ENCODE measurements around the gene PNMA8A.

PNMA8A gene

GRCh38 chr19:46450737-46451136 lies 20.6 kb downstream of the PNMA8A start:
- DNase-seq (ENCODE audit: extremely low spot score), result no peak
- no peak for TF ChIP-seq CTCF (IDR thresholded peaks at IDR 0.05; ENCODE audit: control extremely low read depth, extremely low read depth, low read depth, missing control alignments)
- POLR2A ChIA-PET, result no interaction called here
- CTCF ChIA-PET, result no interaction called here

DNA sequence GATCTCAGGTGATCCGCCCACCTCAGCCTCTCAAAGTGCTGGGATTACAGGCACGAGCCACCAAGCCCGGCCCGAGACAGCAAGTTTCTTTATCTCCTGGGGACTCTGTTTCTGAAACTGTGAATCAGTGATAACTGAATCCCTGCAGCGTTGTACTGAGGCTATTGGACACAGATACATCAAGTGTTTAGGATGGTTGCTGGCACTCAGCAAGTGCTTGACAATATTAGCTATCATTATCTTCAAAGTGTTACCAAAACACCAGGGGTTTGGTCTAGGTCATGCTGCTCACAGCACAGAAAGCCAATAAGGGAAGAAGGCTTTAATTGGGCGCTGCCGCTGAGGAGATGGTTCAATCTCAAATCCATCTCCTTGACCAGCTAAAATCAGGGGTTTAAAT lies 22.1 kb downstream of the PNMA8A start:
- no peak for TF ChIP-seq CTCF (IDR thresholded peaks at IDR 0.05; ENCODE audit: control extremely low read depth, extremely low read depth, low read depth, missing control alignments)
- ChIA-PET CTCF (interaction anchor here (1.5 kb wide), 1 partner anchor 53 kb away, joined by 4 read pairs; no protein-coding TSS in a partner anchor), POLR2A (no interaction called here)
- DNase-seq (ENCODE audit: extremely low spot score), result no peak

DNA sequence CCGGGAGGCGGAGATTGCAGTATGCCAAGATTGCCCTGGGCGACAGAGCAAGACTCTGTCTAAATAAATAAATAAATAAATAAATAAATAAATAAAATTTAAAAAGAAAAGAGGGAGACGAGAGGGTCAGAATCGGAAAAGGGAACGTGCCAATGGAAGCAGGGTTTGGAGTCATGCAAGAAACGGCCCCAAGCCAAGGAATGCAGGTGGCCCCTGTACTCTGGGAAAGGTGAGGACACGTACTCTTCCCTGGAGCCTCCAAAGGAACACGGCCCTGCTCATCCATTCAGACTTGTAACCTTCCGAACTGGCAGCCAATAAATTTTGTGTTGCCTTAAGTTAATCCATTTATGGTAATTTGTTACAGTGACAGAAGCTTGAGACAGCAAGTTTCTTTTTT lies 22.8 kb downstream of the PNMA8A start:
- POLR2A ChIA-PET, result no interaction called here
- no peak for DNase-seq (ENCODE audit: extremely low spot score)
- no peak for TF ChIP-seq CTCF (IDR thresholded peaks at IDR 0.05; ENCODE audit: control extremely low read depth, extremely low read depth, low read depth, missing control alignments)
- CTCF ChIA-PET, result interaction anchor here (1.5 kb wide), 1 partner anchor 53 kb away, joined by 4 read pairs; no protein-coding TSS in a partner anchor

DNA sequence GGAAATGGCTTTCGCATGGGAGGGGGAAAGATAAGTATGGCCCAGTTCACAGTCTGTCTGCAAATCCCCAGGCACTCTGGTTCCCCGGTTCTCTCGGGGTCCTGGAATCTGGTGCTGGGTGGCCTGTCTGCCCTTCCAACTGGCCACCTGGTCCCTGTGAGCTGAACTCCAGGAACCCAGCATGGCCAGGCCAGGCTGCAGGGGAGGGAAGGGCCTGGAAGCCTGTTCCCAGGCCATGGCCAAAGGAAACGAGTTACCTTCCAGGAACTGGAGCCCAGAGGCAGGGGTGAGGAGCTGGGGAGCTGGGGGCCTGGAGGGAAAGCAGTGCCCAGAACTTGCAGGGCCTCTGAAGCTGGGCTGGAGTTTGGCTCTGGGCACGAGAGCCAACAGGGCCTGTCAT lies 23.5 kb downstream of the PNMA8A start:
- CTCF ChIA-PET, result interaction anchor here (0.7 to 1.6 kb wide), 2 partner anchors 30 to 50 kb away, joined by 3 read pairs; no protein-coding TSS in a partner anchor
- no peak for TF ChIP-seq CTCF (IDR thresholded peaks at IDR 0.05; ENCODE audit: control extremely low read depth, extremely low read depth, low read depth, missing control alignments)
- POLR2A ChIA-PET, result no interaction called here
- no peak for DNase-seq (ENCODE audit: extremely low spot score)

DNA sequence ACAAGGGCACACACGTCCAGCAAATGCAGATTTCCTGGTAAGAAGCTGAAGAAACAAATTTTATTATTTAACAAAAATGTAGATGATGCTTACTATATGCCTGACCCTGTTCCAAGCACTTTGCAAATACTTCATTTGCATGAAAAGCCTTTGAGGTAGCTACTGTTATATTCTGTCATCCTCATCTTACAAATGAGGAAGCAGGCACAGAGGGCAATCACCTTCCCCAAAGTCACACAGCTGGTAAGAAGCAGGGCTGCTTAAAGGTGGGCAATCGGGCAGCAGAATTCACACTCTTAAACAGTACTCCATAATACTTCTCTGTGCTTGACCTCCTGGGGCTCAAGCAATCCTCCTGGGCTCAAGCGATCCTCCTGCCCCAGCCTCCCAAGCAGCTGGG lies 24.4 kb downstream of the PNMA8A start:
- no peak for DNase-seq (ENCODE audit: extremely low spot score)
- POLR2A ChIA-PET, result no interaction called here
- no peak for TF ChIP-seq CTCF (IDR thresholded peaks at IDR 0.05; ENCODE audit: control extremely low read depth, extremely low read depth, low read depth, missing control alignments)
- CTCF ChIA-PET, result interaction anchor here (1.6 to 1.9 kb wide), 2 partner anchors 10 to 49 kb away, joined by 3 to 4 read pairs; no protein-coding TSS in a partner anchor

GRCh38 chr19:46446021-46446420 lies 25.3 kb downstream of the PNMA8A start:
- POLR2A ChIA-PET, result no interaction called here
- no peak for DNase-seq (ENCODE audit: extremely low spot score)
- CTCF ChIA-PET, result interaction anchor here (1.9 kb wide), 1 partner anchor 9 kb away, joined by 4 read pairs; no protein-coding TSS in a partner anchor

More at GRCh38 chr19:46446021-46446420, 25.3 kb downstream of the PNMA8A start:
- no peak for TF ChIP-seq CTCF (IDR thresholded peaks at IDR 0.05; ENCODE audit: control extremely low read depth, extremely low read depth, low read depth, missing control alignments)
